ENCODE data around the gene ARFGAP3.

GRCh38 chr22:42863349-42863961 lies 6.4 kb upstream of the ARFGAP3 start:
- no peak for TF ChIP-seq MAX (IDR thresholded peaks at IDR 0.05; ENCODE audit: low read depth, low read length)
- TF ChIP-seq, protein P1, sequence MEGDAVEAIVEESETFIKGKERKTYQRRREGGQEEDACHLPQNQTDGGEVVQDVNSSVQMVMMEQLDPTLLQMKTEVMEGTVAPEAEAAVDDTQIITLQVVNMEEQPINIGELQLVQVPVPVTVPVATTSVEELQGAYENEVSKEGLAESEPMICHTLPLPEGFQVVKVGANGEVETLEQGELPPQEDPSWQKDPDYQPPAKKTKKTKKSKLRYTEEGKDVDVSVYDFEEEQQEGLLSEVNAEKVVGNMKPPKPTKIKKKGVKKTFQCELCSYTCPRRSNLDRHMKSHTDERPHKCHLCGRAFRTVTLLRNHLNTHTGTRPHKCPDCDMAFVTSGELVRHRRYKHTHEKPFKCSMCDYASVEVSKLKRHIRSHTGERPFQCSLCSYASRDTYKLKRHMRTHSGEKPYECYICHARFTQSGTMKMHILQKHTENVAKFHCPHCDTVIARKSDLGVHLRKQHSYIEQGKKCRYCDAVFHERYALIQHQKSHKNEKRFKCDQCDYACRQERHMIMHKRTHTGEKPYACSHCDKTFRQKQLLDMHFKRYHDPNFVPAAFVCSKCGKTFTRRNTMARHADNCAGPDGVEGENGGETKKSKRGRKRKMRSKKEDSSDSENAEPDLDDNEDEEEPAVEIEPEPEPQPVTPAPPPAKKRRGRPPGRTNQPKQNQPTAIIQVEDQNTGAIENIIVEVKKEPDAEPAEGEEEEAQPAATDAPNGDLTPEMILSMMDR (IDR thresholded peaks at IDR 0.05; ENCODE audit: low read depth, low read length) = no peak
- no peak for TF ChIP-seq POLR2A (IDR thresholded peaks at IDR 0.05; ENCODE audit: extremely low read depth, insufficient read length)

Data from NB4 (cell line).